CD4-positive, CD25-positive, alpha-beta regulatory T cell (primary cell): Measurements from ENCODE around the gene PSD. TPM values are rescaled to one million over a fixed set of nuclear protein-coding genes. Genes with fewer than 3 reads are reported as not detected.
A peak's percentile ranks its signal among the peaks of the same experiment; 100 is the strongest.

ENCODE experiments used
- ATAC-seq, 2 donors: fragments of 150-1000 bp; cut with Tn5 transposase; one replicate each; pipeline ENCODE4 v1.10.0; 2021; ENCODE audit warnings: low read depth in 2 of 2, moderate number of reproducible peaks in 2 of 2, moderate library complexity in 1 of 2
- DNase-seq, 3 donors: peaks; one replicate each; pipeline versions ENCODE4 v3.0.0 to v3.0.0-alpha.2; 2012 to 2022; ENCODE audit warnings: mixed read lengths in 1 of 3
- H3K27ac ChIP-seq: one replicate; pipeline ENCODE4 v1.7.0; 2013; ENCODE audit warnings: mild to moderate bottlenecking, low read length; ENCODE audit not compliant: insufficient read depth, poor library complexity, severe bottlenecking
- H3K27me3 ChIP-seq: one replicate; pipeline ENCODE4 v1.7.0; 2013; ENCODE audit warnings: low read length; ENCODE audit not compliant: control insufficient read depth, insufficient read depth
- H3K36me3 ChIP-seq: one replicate; pipeline ENCODE4 v1.7.0; 2013; ENCODE audit warnings: mild to moderate bottlenecking, low read length, moderate library complexity; ENCODE audit not compliant: control insufficient read depth, insufficient read depth
- H3K4me1 ChIP-seq: 2 replicates; pipeline ENCODE4 v1.7.0; 2013; ENCODE audit warnings: mild to moderate bottlenecking, low read length; ENCODE audit not compliant: insufficient read depth, control insufficient read depth, poor library complexity, severe bottlenecking
- H3K4me3 ChIP-seq: one replicate; pipeline ENCODE4 v1.7.0; 2013; ENCODE audit warnings: low read depth, mild to moderate bottlenecking, low read length, moderate library complexity
- H3K9me3 ChIP-seq, 2 experiments: 1 replicate in 1 of 2; 2 replicates in 1 of 2; pipeline ENCODE4 v1.7.0; 2013; ENCODE audit warnings: low read length in 2 of 2, mild to moderate bottlenecking in 1 of 2, moderate library complexity in 1 of 2; ENCODE audit not compliant: control insufficient read depth in 2 of 2
- H3K27ac Mint-ChIP-seq, 3 donors: one replicate each; pipeline ENCODE4 v1.8.0; 2020 to 2022; ENCODE audit warnings: mild to moderate bottlenecking in 3 of 3, mixed read lengths in 3 of 3, moderate library complexity in 2 of 3
- H3K27me3 Mint-ChIP-seq: one replicate; pipeline ENCODE4 v1.8.0; 2022; ENCODE audit warnings: mild to moderate bottlenecking, mixed read lengths
- H3K36me3 Mint-ChIP-seq: one replicate; pipeline ENCODE4 v1.8.0; 2020; ENCODE audit warnings: mixed read lengths
- H3K4me1 Mint-ChIP-seq, 4 donors: one replicate each; pipeline ENCODE4 v1.8.0; 2020 to 2022; ENCODE audit warnings: mixed read lengths in 4 of 4, mild to moderate bottlenecking in 1 of 4
- H3K4me3 Mint-ChIP-seq, 4 donors: one replicate each; pipeline ENCODE4 v1.8.0; 2020 to 2022; ENCODE audit warnings: mild to moderate bottlenecking in 4 of 4, mixed read lengths in 4 of 4, moderate library complexity in 3 of 4
- H3K9me3 Mint-ChIP-seq, 7 donors: one replicate each; pipeline ENCODE4 v1.8.0; 2020 to 2022; ENCODE audit warnings: mixed read lengths in 7 of 7, mild to moderate bottlenecking in 3 of 7, moderate library complexity in 2 of 7
- polyA plus RNA-seq, 4 donors: library from polyadenylated mRNA; unstranded; fragments of 300-500 nt; fragmentation: Illumina TruSeq; gene quantifications; one replicate each; pipeline ENCODE4 v1.2.3, GENCODE V29; 2021
- total RNA-seq: library from RNA; stranded (reverse); gene quantifications from one replicate; pipeline ENCODE4 v1.2.3, GENCODE V29; 2022

The PSD gene
- total and polyA plus RNA-seq, 5 donors from 2014 or later = 1.4 to 2.9 (median 2.2) TPM

DNA sequence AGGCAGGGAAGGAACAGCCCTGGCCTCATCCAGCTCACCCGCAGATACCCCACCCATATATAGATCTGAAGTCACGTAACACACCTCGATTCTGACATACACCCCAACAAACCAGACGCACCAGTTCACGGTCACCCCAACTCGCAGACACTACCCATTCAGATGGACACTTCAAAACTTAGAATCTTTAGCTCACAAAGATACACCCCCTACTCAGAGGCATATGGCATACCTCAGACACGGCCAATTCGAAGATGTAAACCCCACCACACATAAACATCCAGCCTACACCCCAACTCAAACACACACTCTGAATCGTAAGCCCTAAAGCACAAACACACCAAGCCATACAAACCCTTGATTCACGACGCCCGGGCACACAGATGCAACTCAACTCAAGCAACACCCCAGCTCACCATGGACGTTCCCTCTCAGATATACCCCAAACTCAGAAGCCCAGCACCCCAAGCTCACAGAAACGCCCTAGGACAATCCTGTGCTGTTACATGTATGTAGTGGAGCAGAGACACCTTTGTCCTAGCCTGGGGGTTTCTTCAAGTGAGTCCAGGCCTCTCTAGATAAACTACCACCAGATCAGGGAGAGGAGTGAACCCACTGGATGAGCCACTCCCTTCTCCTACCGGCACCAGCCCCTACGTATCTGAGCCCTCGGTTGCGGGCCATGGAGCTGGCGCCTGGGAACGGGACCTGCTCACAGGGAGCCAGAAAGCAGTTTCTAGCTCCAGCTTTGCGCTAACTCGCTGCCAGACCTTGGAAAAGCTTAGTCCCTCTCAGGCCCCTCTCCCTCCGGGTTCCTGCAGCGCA lies 8.8 kb downstream of the PSD start:
- peaks cover 6 to 35% (median 23%) of the 10 kb centered on the region in 4 donors for H3K4me1 Mint-ChIP-seq
- H3K36me3 Mint-ChIP-seq = no peaks in the 10 kb centered on the region
- DNase-seq = no peak
- no peaks in the 10 kb centered on the region for H3K36me3 ChIP-seq
- H3K27ac Mint-ChIP-seq = peak overlapping the region in 2 of 3 donors; percentile 32 to 33
- peaks cover 33% of the 10 kb centered on the region for H3K4me1 ChIP-seq
- H3K27ac ChIP-seq = peak overlapping the region; percentile 39
- H3K9me3 Mint-ChIP-seq = peaks cover 0 to 5% (median 0%) of the 10 kb centered on the region in 7 donors
- H3K4me3 ChIP-seq = peak overlapping the region; percentile 44
- H3K9me3 ChIP-seq = no peaks in the 10 kb centered on the region
- no peak for ATAC-seq
- peak overlapping the region; percentile 72 to 95 (median 85) for H3K4me3 Mint-ChIP-seq
- H3K27me3 Mint-ChIP-seq = peaks cover 44% of the 10 kb centered on the region
- H3K27me3 ChIP-seq = peaks cover 16% of the 10 kb centered on the region

DNA sequence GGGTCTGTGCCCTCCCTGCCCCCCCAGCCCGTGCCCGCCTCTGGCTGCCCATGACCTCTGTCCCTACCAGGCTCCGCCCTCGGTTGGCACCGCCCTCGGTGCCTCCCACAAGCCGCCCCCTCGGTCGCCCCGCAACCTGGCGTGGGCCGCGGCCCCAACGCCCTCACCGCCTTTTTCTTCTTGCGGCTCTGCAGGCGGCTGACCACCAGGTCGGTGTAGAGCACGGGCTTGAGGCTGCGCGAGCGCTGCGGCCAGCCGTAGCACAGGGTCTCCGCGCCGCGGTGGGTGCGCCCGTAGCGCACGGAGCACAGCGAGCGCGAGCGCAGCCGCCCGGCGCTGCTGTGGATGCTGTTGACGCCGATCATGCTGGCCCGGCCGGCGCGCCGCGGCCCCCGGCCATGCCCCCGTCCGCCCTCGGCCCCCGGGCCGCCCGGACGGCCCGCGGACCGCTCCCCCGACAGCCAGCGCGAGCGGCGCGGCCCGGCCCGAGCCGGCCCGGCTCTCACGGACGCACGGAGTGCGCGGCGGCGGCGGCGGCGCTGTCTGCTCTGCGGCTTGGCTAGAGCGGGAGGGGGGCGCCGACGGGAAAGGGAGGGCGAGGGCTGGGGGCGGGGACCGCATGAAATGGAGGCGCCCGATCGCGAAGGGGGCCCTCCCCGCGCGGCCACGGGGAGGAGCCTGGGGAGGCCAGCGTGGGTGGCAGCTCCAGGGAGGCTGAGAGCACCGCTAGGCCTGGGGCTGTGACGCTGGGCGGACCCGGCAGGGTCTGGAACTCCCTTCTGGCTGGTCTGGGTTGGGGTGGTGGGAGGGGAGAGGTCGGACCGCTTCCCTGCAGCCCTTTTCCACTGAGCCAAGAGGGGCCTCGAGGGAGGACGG lies 9.6 kb downstream of the PSD start:
- Histone ChIP-seq H3K27me3 (peaks cover 16% of the 10 kb centered on the region), H3K36me3 (no peaks in the 10 kb centered on the region), H3K4me3 (no peak overlapping the region), H3K9me3 (no peaks in the 10 kb centered on the region), H3K27ac (peak overlapping the region; percentile 39), H3K4me1 (peaks cover 33% of the 10 kb centered on the region)
- no peaks in the 10 kb centered on the region for H3K36me3 Mint-ChIP-seq
- no peak overlapping the region for H3K27ac Mint-ChIP-seq
- peak overlapping the region; percentile 83 to 95 (median 86) for H3K4me3 Mint-ChIP-seq
- peak; percentile 47 to 60 (median 58) for DNase-seq
- H3K4me1 Mint-ChIP-seq = peaks cover 6 to 35% (median 23%) of the 10 kb centered on the region in 4 donors
- peaks cover 44% of the 10 kb centered on the region for H3K27me3 Mint-ChIP-seq
- peaks cover 0 to 5% (median 0%) of the 10 kb centered on the region in 7 donors for H3K9me3 Mint-ChIP-seq
- ATAC-seq = peak; percentile 42 to 65

DNA sequence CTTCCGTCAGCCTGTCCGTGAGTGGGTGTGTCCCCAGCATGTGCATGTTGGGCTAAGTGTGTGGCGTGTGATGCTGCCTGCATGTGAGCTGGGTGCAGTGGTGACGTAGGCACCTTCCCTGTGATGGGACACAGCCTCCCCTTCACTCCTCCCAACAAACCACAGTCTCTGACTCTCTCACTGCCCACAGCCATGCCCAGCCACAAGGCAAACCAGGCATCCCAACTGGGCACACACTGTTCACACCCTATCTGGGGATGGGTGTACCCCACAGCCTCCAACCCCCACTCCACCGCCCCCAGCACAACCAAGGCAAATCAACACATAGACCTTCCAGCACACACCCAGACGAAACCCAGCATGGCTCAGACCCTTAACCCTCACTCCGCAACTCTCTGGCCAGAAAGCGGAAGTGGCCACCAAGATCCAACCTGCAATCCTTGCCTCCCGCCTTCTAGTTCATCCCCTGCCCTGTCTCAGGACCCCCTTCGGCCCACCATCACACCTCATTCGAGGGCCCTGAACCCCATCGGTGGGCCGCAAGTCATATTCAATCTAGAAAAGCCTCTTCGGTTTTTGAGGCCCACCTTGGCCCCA lies 10.4 kb downstream of the PSD start:
- peaks cover 39% of the 10 kb centered on the region for H3K27me3 Mint-ChIP-seq
- Histone ChIP-seq H3K4me1 (peaks cover 33% of the 10 kb centered on the region), H3K4me3 (no peak overlapping the region), H3K27ac (no peak overlapping the region), H3K27me3 (peaks cover 16% of the 10 kb centered on the region), H3K36me3 (no peaks in the 10 kb centered on the region), H3K9me3 (no peaks in the 10 kb centered on the region)
- DNase-seq = no peak
- H3K4me3 Mint-ChIP-seq = peak overlapping the region; percentile 62 to 86 (median 64)
- ATAC-seq = no peak
- peak overlapping the region in 1 of 3 donors; percentile 79 for H3K27ac Mint-ChIP-seq
- H3K4me1 Mint-ChIP-seq = peaks cover 6 to 34% (median 22%) of the 10 kb centered on the region in 4 donors
- H3K36me3 Mint-ChIP-seq = no peaks in the 10 kb centered on the region
- peaks cover 0 to 4% (median 0%) of the 10 kb centered on the region in 7 donors for H3K9me3 Mint-ChIP-seq

GRCh38 chr10:102407425-102408130 lies 11.0 kb downstream of the PSD start:
- H3K36me3 Mint-ChIP-seq = no peaks in the 10 kb centered on the region
- peaks cover 32% of the 10 kb centered on the region for H3K27me3 Mint-ChIP-seq
- no peaks in the 10 kb centered on the region for H3K36me3 ChIP-seq
- no peak overlapping the region for H3K4me3 ChIP-seq
- H3K4me3 Mint-ChIP-seq = peak overlapping the region in 3 of 4 donors; percentile 67 to 86 (median 73)
- ATAC-seq (no peak), DNase-seq (no peak)
- peaks cover 28% of the 10 kb centered on the region for H3K4me1 ChIP-seq
- no peak overlapping the region for H3K27ac ChIP-seq
- H3K9me3 Mint-ChIP-seq = peaks cover 0 to 3% (median 0%) of the 10 kb centered on the region in 7 donors
- H3K9me3 ChIP-seq = no peaks in the 10 kb centered on the region
- H3K27ac Mint-ChIP-seq = peak overlapping the region in 1 of 3 donors; percentile 34
- peaks cover 6 to 27% (median 16%) of the 10 kb centered on the region in 4 donors for H3K4me1 Mint-ChIP-seq
- H3K27me3 ChIP-seq = peaks cover 16% of the 10 kb centered on the region

DNA sequence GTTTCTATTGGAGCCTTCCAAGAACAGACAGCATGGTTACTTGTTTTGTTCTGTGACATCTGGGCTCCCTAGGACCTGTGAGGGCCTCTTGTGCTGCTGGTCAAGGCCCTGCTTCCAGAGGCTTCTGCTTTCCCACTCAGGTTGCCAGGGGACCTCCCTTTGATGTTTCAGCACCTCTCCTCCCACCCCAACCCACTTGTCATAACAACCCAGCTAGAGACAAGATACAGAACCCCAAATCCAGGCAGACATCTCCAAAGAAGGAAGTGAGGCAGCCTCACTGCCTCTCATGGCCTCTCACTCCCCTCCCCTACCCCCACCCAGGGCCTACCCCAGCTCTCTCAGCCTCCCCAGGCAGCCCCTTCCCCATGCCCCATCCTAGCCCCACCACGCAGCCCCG lies 11.8 kb downstream of the PSD start:
- Histone ChIP-seq H3K27me3 (peaks cover 16% of the 10 kb centered on the region), H3K4me1 (peaks cover 26% of the 10 kb centered on the region), H3K4me3 (no peak overlapping the region), H3K36me3 (no peaks in the 10 kb centered on the region), H3K9me3 (no peaks in the 10 kb centered on the region), H3K27ac (no peak overlapping the region)
- ATAC-seq = no peak
- Mint-ChIP-seq H3K4me1 (peaks cover 6 to 27% (median 16%) of the 10 kb centered on the region in 4 donors), H3K4me3 (peak overlapping the region in 1 of 4 donors; percentile 73), H3K9me3 (peaks cover 0 to 3% (median 0%) of the 10 kb centered on the region in 7 donors), H3K27me3 (peaks cover 30% of the 10 kb centered on the region), H3K36me3 (no peaks in the 10 kb centered on the region), H3K27ac (peak overlapping the region in 1 of 3 donors; percentile 14)
- no peak for DNase-seq

- H3K4me1 ChIP-seq = peaks cover 21% of the 10 kb centered on the region
- H3K27me3 ChIP-seq = peaks cover 9% of the 10 kb centered on the region
- ATAC-seq (no peak), DNase-seq (no peak)
- peaks cover 8% of the 10 kb centered on the region for H3K36me3 ChIP-seq
- H3K4me3 ChIP-seq = no peak overlapping the region
- H3K4me3 Mint-ChIP-seq = peak overlapping the region in 2 of 4 donors; percentile 54 to 82
- H3K9me3 Mint-ChIP-seq = peaks cover 0 to 3% (median 0%) of the 10 kb centered on the region in 7 donors
- H3K9me3 ChIP-seq = no peaks in the 10 kb centered on the region
- peak overlapping the region in 1 of 3 donors; percentile 38 for H3K27ac Mint-ChIP-seq
- peaks cover 21% of the 10 kb centered on the region for H3K27me3 Mint-ChIP-seq
- peaks cover 6 to 17% (median 10%) of the 10 kb centered on the region in 4 donors for H3K4me1 Mint-ChIP-seq
- H3K27ac ChIP-seq = no peak overlapping the region
- H3K36me3 Mint-ChIP-seq = no peaks in the 10 kb centered on the region
Measured at GRCh38 chr10:102405632-102406031, 13.0 kb downstream of the PSD start.
